ENCODE results near the gene PSMB11.

PSMB11 gene

DNA sequence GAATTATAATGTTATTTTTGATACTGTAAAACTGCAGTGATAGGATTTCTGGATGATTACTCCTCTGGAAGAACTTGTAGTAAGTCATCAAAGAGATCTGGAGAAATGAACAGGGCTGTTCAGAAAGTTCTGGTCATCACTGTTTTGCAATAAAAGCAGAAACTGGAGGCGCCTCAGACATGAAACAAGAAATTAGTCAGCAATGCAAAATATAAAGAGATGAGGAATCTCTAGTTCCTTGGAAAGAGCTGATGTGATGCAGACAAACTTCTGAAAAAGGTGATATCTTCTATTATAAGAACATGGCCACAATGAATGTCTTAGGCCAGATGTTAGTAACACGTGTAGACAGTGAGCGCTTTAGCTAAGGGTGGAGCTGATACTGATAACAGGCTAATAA, 43.4 kb downstream of the PSMB11 start:
- no peak for DNase-seq (ENCODE audit: low read depth)

- no peak for DNase-seq (ENCODE audit: low read depth)
These were observed 44.6 kb downstream of the PSMB11 start for GRCh38 chr14:23086565-23086964.

DNA sequence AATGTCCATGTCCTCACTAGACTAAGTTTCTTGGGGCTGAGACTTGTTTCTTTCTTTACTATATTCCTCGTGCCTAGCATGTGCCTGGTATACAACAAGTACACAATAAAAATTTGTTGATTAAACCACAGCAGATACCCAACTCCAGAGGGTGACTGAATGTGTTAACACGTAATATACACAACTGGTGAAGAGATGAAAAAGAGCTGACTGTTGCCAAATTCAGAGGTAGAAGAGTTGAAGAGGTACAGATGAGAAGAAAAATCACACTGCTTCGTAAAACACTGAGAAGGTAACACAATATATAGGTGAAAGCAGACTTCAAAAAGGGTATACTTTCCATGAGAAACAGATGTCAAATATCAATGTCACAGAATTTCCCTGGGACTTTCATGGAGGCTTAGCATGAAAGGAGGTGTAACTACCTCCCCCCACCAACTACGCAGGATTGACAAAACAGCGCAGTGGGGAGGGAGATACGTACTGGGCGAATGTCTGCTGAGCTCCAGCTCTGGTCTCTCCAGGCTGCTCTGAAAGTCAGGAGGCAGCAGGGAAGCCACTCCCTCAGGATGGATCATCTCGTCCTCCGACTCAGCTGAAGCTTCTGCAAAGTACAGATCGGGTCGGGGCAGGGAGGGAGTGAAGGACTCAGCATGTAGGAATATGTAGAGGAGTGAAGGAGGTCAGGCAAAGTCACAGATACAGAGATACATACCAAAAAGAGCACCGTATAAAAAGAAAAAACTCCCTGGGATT, 47.7 kb downstream of the PSMB11 start:
- DNase-seq (ENCODE audit: low read depth), result no peak

- DNase-seq (ENCODE audit: low read depth), result no peak
These were observed 48.2 kb downstream of the PSMB11 start for GRCh38 chr14:23090254-23090636.

- DNase-seq (ENCODE audit: low read depth), result no peak
These were observed 49.5 kb downstream of the PSMB11 start for GRCh38 chr14:23091294-23092225.

DNA sequence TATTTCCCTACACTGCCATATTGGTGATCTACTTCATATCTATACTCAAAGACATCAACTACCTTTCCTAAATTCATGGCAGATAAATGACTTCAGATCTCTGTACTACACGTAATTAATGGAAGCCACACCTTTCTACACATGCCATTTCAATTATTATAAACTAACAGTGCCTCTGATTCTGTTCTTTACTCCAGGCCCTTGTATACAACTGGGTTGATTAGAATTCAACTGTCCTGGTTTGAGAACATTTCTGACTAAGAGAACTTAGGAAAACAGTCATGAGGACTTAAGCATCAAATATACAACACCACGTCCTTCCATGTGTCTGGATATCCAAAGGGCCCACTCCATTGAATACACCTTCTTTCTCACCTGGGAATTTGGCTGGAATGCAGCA, 51.1 kb downstream of the PSMB11 start:
- DNase-seq (ENCODE audit: low read depth), result no peak

DNA sequence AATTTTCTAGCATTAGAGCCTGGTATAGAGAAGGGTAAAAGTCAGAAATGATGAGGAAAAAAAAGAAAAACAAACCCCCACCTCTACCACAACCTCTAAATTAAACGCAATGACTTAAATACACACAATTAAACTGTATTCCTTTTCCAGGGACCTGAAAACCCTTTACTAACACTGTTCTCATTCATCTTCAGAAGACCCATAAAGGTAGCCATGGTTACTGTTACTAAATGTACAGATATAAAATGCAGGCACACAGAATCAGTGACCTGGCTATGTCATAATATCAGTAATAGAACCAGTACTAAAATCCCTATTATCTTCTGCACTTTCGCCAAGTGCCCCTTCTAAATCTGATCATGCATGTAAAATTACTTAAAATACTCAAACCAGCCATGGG, 51.5 kb downstream of the PSMB11 start:
- DNase-seq (ENCODE audit: low read depth), result no peak
